ENCODE data around the gene AMOT.

GRCh38 chrX:112840382-112841113 lies at the start of gene AMOT:
- TF ChIP-seq GATA2 (IDR thresholded peaks at IDR 0.05; ENCODE audit: low read depth, low read length) = no peak
- TF ChIP-seq GATA3 (IDR thresholded peaks at IDR 0.05; ENCODE audit: low read depth, low read length) = no peak

All from SH-SY5Y (cell line).